ENCODE measurements around the gene MRPL1.

Gene MRPL1

DNA sequence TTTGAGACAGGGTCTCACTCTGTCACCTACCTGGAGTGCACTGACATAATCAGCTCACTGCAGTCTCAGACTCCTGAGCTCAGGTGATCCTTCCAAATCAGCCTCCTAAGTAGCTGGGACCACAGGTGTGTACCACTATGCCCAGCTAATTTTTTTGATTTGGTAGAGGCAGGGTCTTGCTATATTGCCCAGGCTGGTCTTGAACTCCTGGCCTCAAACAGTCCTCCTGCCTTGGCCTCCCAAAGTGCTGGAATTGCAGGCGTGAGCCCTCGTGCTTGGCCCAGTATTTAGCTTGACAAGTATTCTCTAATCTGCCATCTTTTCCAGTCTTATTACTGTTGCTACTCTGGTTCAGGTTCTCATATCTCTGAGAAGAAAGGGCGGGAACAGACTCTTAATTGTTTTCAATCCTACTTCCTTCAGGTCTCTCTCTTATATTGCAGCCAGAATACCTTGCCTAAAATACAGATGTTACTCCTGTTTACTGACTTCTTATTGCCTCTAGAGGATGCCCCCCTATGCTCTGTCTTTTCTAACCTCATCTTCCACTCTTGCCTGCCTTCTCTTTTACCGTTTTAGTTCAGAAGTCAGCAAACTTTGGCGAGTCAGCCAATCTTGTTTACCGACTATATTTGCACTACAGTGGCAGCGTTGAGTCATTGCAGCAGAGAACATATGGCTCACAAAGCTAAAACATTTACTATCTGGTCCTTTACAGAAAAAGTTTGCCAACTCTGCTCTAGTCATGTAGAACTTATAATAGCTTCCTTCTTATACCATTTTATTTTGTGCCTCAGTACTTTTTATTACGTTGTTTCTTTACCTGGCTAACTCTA lies 19.0 kb downstream of the MRPL1 start:
- TF ChIP-seq, protein P1, sequence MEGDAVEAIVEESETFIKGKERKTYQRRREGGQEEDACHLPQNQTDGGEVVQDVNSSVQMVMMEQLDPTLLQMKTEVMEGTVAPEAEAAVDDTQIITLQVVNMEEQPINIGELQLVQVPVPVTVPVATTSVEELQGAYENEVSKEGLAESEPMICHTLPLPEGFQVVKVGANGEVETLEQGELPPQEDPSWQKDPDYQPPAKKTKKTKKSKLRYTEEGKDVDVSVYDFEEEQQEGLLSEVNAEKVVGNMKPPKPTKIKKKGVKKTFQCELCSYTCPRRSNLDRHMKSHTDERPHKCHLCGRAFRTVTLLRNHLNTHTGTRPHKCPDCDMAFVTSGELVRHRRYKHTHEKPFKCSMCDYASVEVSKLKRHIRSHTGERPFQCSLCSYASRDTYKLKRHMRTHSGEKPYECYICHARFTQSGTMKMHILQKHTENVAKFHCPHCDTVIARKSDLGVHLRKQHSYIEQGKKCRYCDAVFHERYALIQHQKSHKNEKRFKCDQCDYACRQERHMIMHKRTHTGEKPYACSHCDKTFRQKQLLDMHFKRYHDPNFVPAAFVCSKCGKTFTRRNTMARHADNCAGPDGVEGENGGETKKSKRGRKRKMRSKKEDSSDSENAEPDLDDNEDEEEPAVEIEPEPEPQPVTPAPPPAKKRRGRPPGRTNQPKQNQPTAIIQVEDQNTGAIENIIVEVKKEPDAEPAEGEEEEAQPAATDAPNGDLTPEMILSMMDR (IDR thresholded peaks at IDR 0.05; ENCODE audit: control insufficient read depth, insufficient read depth, low read depth, low read length, missing control alignments): no peak
- H3K4me3 ChIP-seq (ENCODE audit: control insufficient read depth, low read depth, low read length): no peak overlapping the region
- DNase-seq (ENCODE audit: low read depth): no peak

DNA sequence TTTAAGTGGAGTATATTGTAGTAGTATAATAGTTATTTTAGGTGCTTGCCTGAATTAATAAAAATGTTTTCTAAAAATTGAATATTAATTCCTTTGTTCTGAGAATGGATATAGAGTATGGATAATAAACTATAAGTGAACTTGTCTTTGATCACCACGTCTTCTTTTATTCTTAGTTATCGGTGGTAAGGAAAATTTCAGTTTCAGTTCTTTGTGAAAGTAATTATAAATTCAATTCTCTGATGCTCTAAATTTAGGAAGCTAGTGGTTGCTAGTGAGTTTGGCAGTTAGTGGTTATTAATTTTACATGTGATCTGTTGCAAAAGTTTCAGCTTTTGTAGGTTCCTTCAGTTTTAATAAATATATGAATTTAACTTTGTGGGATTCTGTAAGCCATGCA lies 30.8 kb downstream of the MRPL1 start:
- H3K4me3 ChIP-seq (ENCODE audit: control insufficient read depth, low read depth, low read length): no peak overlapping the region
- TF ChIP-seq, protein P1 (IDR thresholded peaks at IDR 0.05; ENCODE audit: control insufficient read depth, insufficient read depth, low read depth, low read length, missing control alignments): no peak
- no peak for DNase-seq (ENCODE audit: low read depth)

DNA sequence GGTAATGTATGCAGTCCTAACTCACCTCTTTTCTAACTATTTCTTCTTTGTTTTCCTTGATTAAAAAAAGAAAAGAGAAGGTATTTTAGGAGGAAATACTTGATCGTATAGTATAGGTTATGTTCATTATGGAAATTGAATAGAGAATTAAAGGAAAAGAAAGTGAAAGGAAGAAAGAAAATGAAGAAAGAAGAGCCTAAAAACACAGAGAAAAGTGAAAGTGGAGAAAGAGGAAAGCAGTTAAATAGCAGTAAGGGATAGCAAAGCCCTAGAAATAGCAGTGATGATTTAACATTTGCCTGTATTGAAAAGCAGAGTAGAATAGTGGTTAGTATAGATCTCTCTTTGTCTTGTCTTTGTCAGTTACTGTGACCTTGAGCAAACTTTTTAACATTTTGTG lies 37.0 kb downstream of the MRPL1 start:
- TF ChIP-seq, protein P1 (IDR thresholded peaks at IDR 0.05; ENCODE audit: control insufficient read depth, insufficient read depth, low read depth, low read length, missing control alignments): no peak
- no peak overlapping the region for H3K4me3 ChIP-seq (ENCODE audit: control insufficient read depth, low read depth, low read length)
- no peak for DNase-seq (ENCODE audit: low read depth)

DNA sequence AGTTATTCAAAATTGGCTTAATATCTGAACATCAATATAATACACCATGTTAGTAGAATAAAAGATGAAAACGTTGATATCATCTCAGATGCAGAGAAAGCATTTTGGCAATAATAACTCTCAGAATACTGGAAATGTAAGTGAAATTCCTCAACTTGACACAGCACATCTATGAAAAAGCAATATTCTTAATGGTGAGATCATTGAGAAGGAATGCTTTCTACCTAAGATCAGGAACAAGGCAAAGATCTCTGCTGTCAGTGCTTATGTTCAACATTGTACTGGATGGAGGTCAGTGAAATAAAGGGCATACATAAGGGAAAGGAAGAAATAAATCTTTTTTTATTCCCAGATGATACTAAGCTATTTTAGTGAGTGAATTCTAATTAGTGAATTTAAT lies 40.6 kb downstream of the MRPL1 start:
- TF ChIP-seq, protein P1 (IDR thresholded peaks at IDR 0.05; ENCODE audit: control insufficient read depth, insufficient read depth, low read depth, low read length, missing control alignments): no peak

DNA sequence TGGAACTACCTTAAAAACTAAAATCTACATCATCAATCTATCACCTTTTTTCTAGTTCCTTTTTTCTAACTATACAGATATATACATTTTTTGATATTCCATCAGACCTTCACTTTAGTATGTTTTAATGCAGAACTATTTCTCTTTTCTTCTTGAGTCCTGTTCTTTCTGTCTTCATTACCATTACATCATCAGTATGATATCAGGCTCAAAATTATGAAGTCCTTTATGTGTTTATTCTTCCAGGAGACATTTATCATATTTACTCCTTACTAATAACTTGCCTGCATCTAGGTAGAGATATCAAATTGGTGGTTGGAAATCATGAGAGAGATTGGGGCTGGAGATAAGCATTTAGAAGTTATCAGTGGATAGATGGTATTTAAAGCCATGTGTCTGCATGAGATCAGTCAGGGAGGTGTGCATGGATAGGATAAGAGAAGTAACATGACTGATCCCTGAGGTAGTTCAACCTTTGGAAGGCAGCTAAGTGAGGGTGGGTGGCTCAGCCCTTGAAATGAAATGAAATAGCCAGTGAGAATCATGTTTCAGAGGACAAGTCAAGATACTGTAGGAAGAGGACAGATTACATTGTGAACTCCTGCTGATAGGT lies 43.1 kb downstream of the MRPL1 start:
- TF ChIP-seq, protein P1 (IDR thresholded peaks at IDR 0.05; ENCODE audit: control insufficient read depth, insufficient read depth, low read depth, low read length, missing control alignments): no peak
- no peak for DNase-seq (ENCODE audit: low read depth)
- H3K4me3 ChIP-seq (ENCODE audit: control insufficient read depth, low read depth, low read length): no peak overlapping the region

More for the DNA sequence above, 40.6 kb downstream of the MRPL1 start:
- no peak for DNase-seq (ENCODE audit: low read depth)
- no peak overlapping the region for H3K4me3 ChIP-seq (ENCODE audit: control insufficient read depth, low read depth, low read length)

DNA sequence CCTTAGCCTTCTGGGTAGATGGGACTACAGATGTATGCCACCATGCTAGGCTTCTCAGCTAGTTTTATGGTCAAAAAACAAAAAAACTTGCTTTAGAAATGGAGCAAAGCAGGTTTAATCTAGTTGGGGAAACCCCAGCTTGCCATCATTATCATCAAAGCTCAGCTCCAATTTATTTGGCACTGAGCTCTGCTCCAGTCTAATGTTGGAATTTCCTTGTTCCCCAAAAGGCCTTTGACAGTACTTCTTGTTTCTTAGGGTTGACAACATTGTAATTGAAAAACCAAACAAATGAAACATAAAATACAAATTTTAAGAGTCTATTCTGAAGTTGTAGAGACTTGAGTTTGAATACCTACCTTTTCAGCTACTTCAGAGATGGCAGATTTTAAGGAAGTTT lies 48.0 kb downstream of the MRPL1 start:
- H3K4me3 ChIP-seq (ENCODE audit: control insufficient read depth, low read depth, low read length): no peak overlapping the region
- DNase-seq (ENCODE audit: low read depth): no peak
- TF ChIP-seq, protein P1 (IDR thresholded peaks at IDR 0.05; ENCODE audit: control insufficient read depth, insufficient read depth, low read depth, low read length, missing control alignments): no peak
